GM03348 (cell line): ENCODE data around the gene COL7A1.
A peak's percentile ranks its signal among the peaks of the same experiment; 100 is the strongest.

ENCODE experiments used
- DNase-seq: peaks from one replicate; pipeline ENCODE4 v3.0.0; 2012; ENCODE audit warnings: low spot score

The COL7A1 gene

GRCh38 chr3:48591886-48592518 lies 3.1 kb downstream of the COL7A1 start:
- no peak for DNase-seq

GRCh38 chr3:48591436-48591835 lies 3.7 kb downstream of the COL7A1 start:
- DNase-seq, result no peak

GRCh38 chr3:48588230-48588629 lies 6.9 kb downstream of the COL7A1 start:
- no peak for DNase-seq

- DNase-seq, result no peak
Measured at GRCh38 chr3:48587686-48588085, 7.4 kb downstream of the COL7A1 start.

GRCh38 chr3:48585411-48585810 lies 9.7 kb downstream of the COL7A1 start:
- no peak for DNase-seq

- DNase-seq, result no peak
Measured at GRCh38 chr3:48584836-48585235, 10.3 kb downstream of the COL7A1 start.

GRCh38 chr3:48581621-48582481 lies 13.3 kb downstream of the COL7A1 start:
- no peak for DNase-seq

GRCh38 chr3:48576647-48577046 lies 18.5 kb downstream of the COL7A1 start:
- DNase-seq, result no peak

- DNase-seq, result no peak
Measured at GRCh38 chr3:48575366-48575765, 19.8 kb downstream of the COL7A1 start.

- no peak for DNase-seq
Measured at GRCh38 chr3:48573973-48574585, 21.1 kb downstream of the COL7A1 start.

GRCh38 chr3:48572517-48572916 lies 22.6 kb downstream of the COL7A1 start:
- no peak for DNase-seq

- no peak for DNase-seq
Measured at GRCh38 chr3:48571938-48572337, 23.2 kb downstream of the COL7A1 start.

GRCh38 chr3:48569808-48570450 lies 25.2 kb downstream of the COL7A1 start:
- DNase-seq, result no peak

- no peak for DNase-seq
Measured at GRCh38 chr3:48569400-48569799, 25.7 kb downstream of the COL7A1 start.

- no peak for DNase-seq
Measured at GRCh38 chr3:48568476-48568875, 26.7 kb downstream of the COL7A1 start.

GRCh38 chr3:48567500-48567899 lies 27.6 kb downstream of the COL7A1 start:
- DNase-seq, result no peak

- no peak for DNase-seq
Measured at GRCh38 chr3:48567090-48567489, 28.0 kb downstream of the COL7A1 start.

- no peak for DNase-seq
Measured at GRCh38 chr3:48566401-48566760, 28.7 kb downstream of the COL7A1 start.

- DNase-seq, result peak; percentile 91
Measured at GRCh38 chr3:48565591-48566400, 29.3 kb downstream of the COL7A1 start.

GRCh38 chr3:48565186-48565585 lies 29.9 kb downstream of the COL7A1 start:
- no peak for DNase-seq

- no peak for DNase-seq
Measured at GRCh38 chr3:48564667-48565066, 30.5 kb downstream of the COL7A1 start.

GRCh38 chr3:48564022-48564421 lies 31.1 kb downstream of the COL7A1 start:
- peak; percentile 82 for DNase-seq
